ENCODE data around the gene NAT9.

GRCh38 chr17:74785981-74786360, 9.8 kb upstream of the NAT9 start:
- TF ChIP-seq ZFP3 (CRISPR knock-in tag; IDR thresholded peaks at IDR 0.05): no peak
- no peak for TF ChIP-seq OSR1 (CRISPR knock-in tag; IDR thresholded peaks at IDR 0.05)
- TF ChIP-seq RARB (CRISPR knock-in tag; IDR thresholded peaks at IDR 0.05): no peak
- no peak for TF ChIP-seq TCF4 (CRISPR knock-in tag; IDR thresholded peaks at IDR 0.05; ENCODE audit: borderline replicate concordance)
- TF ChIP-seq ARNTL (CRISPR knock-in tag; IDR thresholded peaks at IDR 0.05; ENCODE audit: borderline replicate concordance, low read depth): no peak
- TF ChIP-seq, protein P1, sequence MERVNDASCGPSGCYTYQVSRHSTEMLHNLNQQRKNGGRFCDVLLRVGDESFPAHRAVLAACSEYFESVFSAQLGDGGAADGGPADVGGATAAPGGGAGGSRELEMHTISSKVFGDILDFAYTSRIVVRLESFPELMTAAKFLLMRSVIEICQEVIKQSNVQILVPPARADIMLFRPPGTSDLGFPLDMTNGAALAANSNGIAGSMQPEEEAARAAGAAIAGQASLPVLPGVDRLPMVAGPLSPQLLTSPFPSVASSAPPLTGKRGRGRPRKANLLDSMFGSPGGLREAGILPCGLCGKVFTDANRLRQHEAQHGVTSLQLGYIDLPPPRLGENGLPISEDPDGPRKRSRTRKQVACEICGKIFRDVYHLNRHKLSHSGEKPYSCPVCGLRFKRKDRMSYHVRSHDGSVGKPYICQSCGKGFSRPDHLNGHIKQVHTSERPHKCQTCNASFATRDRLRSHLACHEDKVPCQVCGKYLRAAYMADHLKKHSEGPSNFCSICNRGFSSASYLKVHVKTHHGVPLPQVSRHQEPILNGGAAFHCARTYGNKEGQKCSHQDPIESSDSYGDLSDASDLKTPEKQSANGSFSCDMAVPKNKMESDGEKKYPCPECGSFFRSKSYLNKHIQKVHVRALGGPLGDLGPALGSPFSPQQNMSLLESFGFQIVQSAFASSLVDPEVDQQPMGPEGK (CRISPR knock-in tag; IDR thresholded peaks at IDR 0.05; ENCODE audit: borderline replicate concordance): no peak
- TF ChIP-seq POU6F1 (CRISPR knock-in tag; IDR thresholded peaks at IDR 0.05; ENCODE audit: borderline replicate concordance, low read depth): no peak
